ENCODE data around the gene HK1.

- no peak for TF ChIP-seq CTCF (conservative IDR thresholded peaks at IDR 0.05 in 1 of 2, IDR thresholded peaks at IDR 0.05 in 1 of 2; ENCODE audit: low read depth in 1 of 2, low read length in 2 of 2)
- no peak for TF ChIP-seq EZH2 (IDR thresholded peaks at IDR 0.05; ENCODE audit: low read length, missing control alignments)
Measured at GRCh38 chr10:69387500-69387899, 109.2 kb downstream of the HK1 start.
